Measurements from ENCODE around the gene NDUFAB1. TPM values are rescaled to one million over a fixed set of nuclear protein-coding genes. Genes with fewer than 3 reads are reported as not detected.
A peak's percentile ranks its signal among the peaks of the same experiment; 100 is the strongest.

NDUFAB1 gene
- polyA plus RNA-seq, 1 of the 3 experiments (the other 2 are of a cell fraction), result 187 TPM

- Histone ChIP-seq H3F3A (replicated peaks; ENCODE audit: insufficient read depth) (peaks cover 15% of the 10 kb centered on the region), H3K36me3 (replicated peaks in 1 of 2; ENCODE audit: control insufficient read depth in 1 of 2, insufficient read depth in 2 of 2, low read length in 1 of 2) (peaks cover 20 to 21% of the 10 kb centered on the region in 2 experiments), H3K9me3 (no peaks in the 10 kb centered on the region), H3K79me2 (ENCODE audit: insufficient read depth) (no peaks in the 10 kb centered on the region), H2AFZ (ENCODE audit: low read depth) (0 out of 2 replicates have a peak overlapping the region, but pooled peaks have one; percentile 7), H4K20me1 (ENCODE audit: insufficient read depth) (no peaks in the 10 kb centered on the region), H3K27me3 (ENCODE audit: insufficient read depth) (no peaks in the 10 kb centered on the region), H3K4me2 (peak overlapping the region; percentile 10; the same call in 1 of the 2 replicates), H3K4me1 (ENCODE audit: control insufficient read depth in 1 of 2, insufficient read depth in 2 of 2, low read depth in 1 of 2, low read length in 1 of 2) (no peaks in the 10 kb centered on the region), H3K27ac (ENCODE audit: low read depth in 2 of 2, low read length in 1 of 2) (peak overlapping the region in 1 of 2 experiments; percentile 78; a peak in 2 of 4 replicates), H3K9me2 (no peaks in the 10 kb centered on the region), H3K4me3 (ENCODE audit: low read depth in 2 of 2, low read length in 1 of 2) (no peak overlapping the region), H3K9ac (no peak overlapping the region)
- 58% methylated on average over 6 of the region's 6 CpGs for WGBS (ENCODE audit: low lambda C conversion rate)
- no peak for DNase-seq
- CTCF ChIA-PET, result interaction anchor here (4.9 kb wide), 1 partner anchor 11 kb away, joined by 17 read pairs; the partner anchor contains the start of gene NDUFAB1
- POLR2A ChIA-PET, result no interaction called here
- TF ChIP-seq YY1 (IDR thresholded peaks at IDR 0.05; ENCODE audit: low read depth) (no peak), NRF1 (IDR thresholded peaks at IDR 0.05; ENCODE audit: low read depth, low read length) (no peak), NFIC (IDR thresholded peaks at IDR 0.05; ENCODE audit: borderline replicate concordance) (no peak), USF2 (IDR thresholded peaks at IDR 0.05; ENCODE audit: borderline replicate concordance, low read depth, low read length) (no peak), POLR2AphosphoS5 (IDR thresholded peaks at IDR 0.05; ENCODE audit: low read depth, low read length) (no peak), EZH2phosphoT487 (IDR thresholded peaks at IDR 0.05; ENCODE audit: borderline replicate concordance, low read depth) (no peak), REST (IDR thresholded peaks at IDR 0.05; ENCODE audit: low read depth, low read length) (no peak), RCOR1 (IDR thresholded peaks at IDR 0.05; ENCODE audit: low read length) (no peak), PBX3 (IDR thresholded peaks at IDR 0.05) (no peak), USF1 (IDR thresholded peaks at IDR 0.05; ENCODE audit: borderline replicate concordance, low read depth) (no peak)
Measured at GRCh38 chr16:23607726-23608125, 11.6 kb upstream of the NDUFAB1 start.
